Stimulated activated effector memory CD8-positive, alpha-beta T cell treated with anti-CD3 and anti-CD28 coated beads, Interleukin-12 subunit alpha, Interleukin-12 subunit beta, amount 100 ng/mL, for 72 hours (primary cell): ENCODE results near the gene SPECC1L.
"Not testable (repeated sequence)": the region's sequence is repeated elsewhere in the genome, so short reads cannot be mapped to it uniquely, and the experiment has no call there.

Experiments used
- ATAC-seq: fragments of 150-1000 bp; cut with Tn5 transposase; 2 replicates; pipeline ENCODE4 v1.10.0; 2021
- DNase-seq, 2 donors: peaks; one replicate each; pipeline ENCODE4 v3.0.0; 2021 to 2022; ENCODE audit warnings: low spot score in 2 of 2
- H3K27ac Mint-ChIP-seq: one replicate; pipeline ENCODE4 v1.8.0; 2022; ENCODE audit warnings: mild to moderate bottlenecking, mixed read lengths
- H3K36me3 Mint-ChIP-seq: one replicate; pipeline ENCODE4 v1.8.0; 2022; ENCODE audit warnings: mild to moderate bottlenecking, mixed read lengths
- H3K4me1 Mint-ChIP-seq: one replicate; pipeline ENCODE4 v1.8.0; 2022; ENCODE audit warnings: mixed read lengths
- H3K4me3 Mint-ChIP-seq: one replicate; pipeline ENCODE4 v1.8.0; 2022; ENCODE audit warnings: mild to moderate bottlenecking, mixed read lengths
- H3K9me3 Mint-ChIP-seq: one replicate; pipeline ENCODE4 v1.8.0; 2022; ENCODE audit warnings: mixed read lengths

SPECC1L gene

DNA sequence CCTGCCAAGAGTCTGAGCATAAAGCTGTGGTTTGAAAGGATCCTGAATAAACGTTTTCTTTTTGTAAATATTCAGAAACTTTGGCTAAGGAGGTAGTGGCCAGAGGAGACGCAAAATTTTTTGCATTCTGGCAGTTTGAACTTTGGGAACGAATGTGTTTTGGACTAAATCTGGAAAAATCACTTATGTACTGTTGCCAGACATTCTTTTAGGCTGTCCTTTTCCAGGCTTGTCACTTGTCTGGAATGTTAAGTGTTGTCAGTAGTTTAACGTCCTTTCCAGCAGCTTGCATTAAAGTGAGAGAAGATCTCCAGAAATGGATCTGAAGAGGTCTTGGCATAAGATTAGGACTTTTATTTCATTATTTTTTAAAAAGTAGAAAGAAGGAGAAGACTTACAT is 18.5 kb downstream of the SPECC1L start:
- Mint-ChIP-seq H3K36me3 (no peaks in the 10 kb centered on the region), H3K27ac (no peak overlapping the region), H3K4me3 (no peak overlapping the region), H3K9me3 (no peaks in the 10 kb centered on the region), H3K4me1 (peaks cover 40% of the 10 kb centered on the region)
- DNase-seq (no peak), ATAC-seq (no peak)

DNA sequence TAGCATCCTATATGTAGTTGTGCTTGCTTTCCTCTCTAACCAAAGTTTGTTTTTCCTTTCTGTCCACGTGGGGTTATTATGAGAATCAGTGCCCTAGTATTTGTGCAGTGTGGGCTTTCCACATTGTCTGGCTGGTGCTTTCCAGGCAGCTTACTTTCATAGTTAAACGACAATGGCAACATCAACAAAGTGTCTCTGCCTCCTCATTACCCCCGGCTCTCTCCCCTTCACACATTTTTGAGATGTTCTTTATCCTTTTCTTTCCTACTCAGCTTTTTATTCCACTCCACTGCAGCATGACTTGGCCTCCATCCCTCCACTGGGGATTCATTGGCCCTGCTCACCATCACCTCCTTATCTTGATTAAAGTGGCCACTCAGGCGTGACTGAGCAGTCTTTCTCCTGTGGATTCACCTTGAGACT is 19.1 kb downstream of the SPECC1L start:
- Mint-ChIP-seq H3K27ac (no peak overlapping the region), H3K9me3 (no peaks in the 10 kb centered on the region), H3K4me1 (peaks cover 35% of the 10 kb centered on the region), H3K36me3 (no peaks in the 10 kb centered on the region), H3K4me3 (no peak overlapping the region)
- no peak for ATAC-seq
- DNase-seq, result no peak

DNA sequence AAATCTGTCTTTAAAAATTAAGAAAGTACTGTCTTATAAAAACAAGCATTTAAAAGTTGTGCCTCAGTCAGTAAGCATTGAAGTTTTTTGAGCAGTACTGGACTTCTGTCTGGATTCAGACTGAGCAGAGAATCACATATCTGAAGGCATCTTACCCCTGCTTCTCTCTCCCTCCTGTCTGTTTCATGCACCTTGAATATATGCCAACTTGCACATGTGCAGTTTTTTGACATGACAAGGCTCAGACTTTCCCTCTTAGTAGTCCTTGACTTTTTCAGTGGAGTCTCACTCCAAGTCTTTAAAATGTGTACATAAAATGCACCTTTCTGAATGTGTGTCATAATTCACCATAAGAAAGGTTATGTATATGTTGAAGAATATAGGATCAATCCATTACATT is 19.8 kb downstream of the SPECC1L start:
- H3K36me3 Mint-ChIP-seq, result no peaks in the 10 kb centered on the region
- H3K4me3 Mint-ChIP-seq, result no peak overlapping the region
- H3K4me1 Mint-ChIP-seq, result peaks cover 29% of the 10 kb centered on the region
- no peak overlapping the region for H3K27ac Mint-ChIP-seq
- DNase-seq (no peak), ATAC-seq (no peak)
- no peaks in the 10 kb centered on the region for H3K9me3 Mint-ChIP-seq

DNA sequence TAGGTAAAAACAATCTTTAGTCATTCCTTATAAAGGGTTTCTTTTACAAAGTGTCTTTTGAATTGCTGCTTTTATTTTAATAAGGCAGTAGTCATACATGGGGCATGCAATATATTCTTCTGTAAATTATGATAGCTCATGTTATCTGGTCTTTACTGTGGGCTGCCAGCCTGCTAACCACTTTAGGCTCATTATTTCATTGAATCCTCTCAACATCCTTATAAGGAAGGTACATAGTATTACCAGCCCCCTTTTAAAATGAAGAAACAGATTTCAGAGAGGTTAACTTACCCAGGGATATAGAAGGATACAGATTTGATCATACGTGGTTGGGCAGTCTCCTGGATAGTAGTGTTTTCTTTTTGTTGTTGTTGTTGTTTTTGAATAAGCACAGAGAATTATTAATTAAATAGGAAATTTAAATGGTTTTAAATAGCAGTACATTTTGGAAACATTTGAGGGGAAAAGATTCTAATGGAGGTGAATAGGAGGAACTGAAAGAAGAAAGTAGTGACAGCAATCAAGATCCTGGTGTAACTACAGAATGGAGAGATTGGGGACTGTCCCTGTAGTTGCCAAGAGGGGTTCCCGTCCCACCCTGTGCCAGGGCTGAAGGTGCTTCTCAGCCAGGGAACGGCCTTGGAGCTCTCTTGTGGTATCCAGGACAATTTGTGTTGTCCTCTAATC is 21.0 kb downstream of the SPECC1L start:
- no peak overlapping the region for H3K4me3 Mint-ChIP-seq
- peaks cover 34% of the 10 kb centered on the region for H3K4me1 Mint-ChIP-seq
- no peaks in the 10 kb centered on the region for H3K36me3 Mint-ChIP-seq
- H3K9me3 Mint-ChIP-seq, result no peaks in the 10 kb centered on the region
- peak overlapping the region; percentile 56 for H3K27ac Mint-ChIP-seq
- ATAC-seq (no peak), DNase-seq (no peak)

DNA sequence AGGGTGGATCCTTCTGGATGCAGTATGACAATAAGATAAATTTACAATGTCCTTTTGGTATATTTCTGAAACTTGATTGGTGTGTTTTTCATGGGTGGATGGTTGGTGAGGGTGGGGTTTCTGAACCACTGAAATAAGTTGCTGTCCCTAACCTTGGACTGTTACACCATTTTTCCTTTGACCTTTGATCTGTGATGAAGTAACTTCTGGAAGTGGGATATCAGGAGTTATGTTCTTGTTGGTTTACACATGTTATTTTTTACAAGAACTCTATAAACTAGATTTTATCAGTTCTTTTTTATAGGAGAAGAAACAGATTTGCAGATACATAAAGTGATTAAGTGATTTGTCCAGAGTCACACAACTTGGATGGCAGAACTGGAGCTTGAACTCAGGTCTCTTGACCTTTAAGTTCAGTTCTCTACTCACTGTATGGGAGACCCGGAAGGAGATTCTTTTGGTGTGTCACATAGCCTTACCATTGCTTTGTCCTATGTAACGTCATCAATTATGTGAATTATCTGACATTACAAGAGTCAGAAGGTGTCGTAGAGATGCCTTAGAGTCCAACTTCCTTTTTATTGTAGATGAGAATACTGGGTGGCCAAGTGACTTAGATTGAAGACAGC is 21.7 kb downstream of the SPECC1L start:
- DNase-seq, H3K36me3 Mint-ChIP-seq, H3K4me3 Mint-ChIP-seq, ATAC-seq, H3K9me3 Mint-ChIP-seq: not testable (repeated sequence)
- peaks cover 28% of the 10 kb centered on the region for H3K4me1 Mint-ChIP-seq
- H3K27ac Mint-ChIP-seq, result peak overlapping the region; percentile 56

DNA sequence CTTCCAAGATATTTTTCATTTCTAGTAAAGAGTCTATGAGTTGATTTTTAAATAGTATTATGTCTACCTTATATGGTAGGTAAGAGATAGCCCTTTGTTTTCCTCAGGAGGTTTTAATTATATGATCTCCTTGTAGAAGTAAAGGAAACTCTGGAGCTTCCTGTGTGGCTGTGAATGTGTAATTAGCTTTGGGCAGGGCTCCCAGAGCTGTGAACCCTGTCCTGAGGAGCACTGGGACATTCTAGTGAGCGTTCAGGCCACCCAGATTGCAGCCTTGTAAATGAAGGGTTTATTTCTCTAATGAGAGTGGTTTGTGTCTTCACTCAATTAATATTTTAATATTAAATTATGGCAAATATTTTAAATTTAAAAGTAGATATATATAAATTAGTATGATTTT is 24.3 kb downstream of the SPECC1L start:
- H3K9me3 Mint-ChIP-seq, ATAC-seq, H3K36me3 Mint-ChIP-seq, H3K4me3 Mint-ChIP-seq, H3K27ac Mint-ChIP-seq, DNase-seq: not testable (repeated sequence)
- peaks cover 25% of the 10 kb centered on the region for H3K4me1 Mint-ChIP-seq

DNA sequence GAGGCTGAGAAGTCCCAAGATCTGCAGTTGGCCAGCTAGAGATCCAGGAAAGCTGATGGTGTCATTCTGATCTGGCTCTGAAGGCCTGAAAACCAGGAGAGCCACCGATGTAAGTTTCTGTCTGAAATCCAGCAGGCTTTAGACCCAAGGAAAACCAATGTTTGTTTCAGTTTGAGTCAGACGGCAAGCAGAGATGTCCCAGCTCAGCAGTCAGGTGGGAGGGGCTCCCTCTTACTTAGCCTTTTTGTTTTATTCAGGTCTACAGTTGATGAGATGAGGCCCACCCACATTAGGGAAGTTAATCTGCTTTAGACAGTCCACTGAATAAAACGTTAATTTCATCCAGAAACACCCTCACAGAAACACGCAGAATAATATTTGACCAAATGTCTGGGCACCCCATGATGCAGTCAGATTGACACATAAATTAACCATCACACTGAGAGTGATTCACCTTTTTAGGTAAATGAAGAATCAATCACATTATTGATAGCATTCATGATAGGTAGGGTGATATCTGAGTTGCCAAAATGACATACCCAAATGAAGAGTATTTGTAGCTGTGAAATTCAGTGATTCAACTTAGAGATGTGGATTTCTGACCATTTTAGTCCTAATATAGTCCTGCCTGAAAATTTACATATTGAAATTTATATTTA is 28.0 kb downstream of the SPECC1L start:
- not testable (repeated sequence) for DNase-seq, H3K4me3 Mint-ChIP-seq, H3K9me3 Mint-ChIP-seq, H3K27ac Mint-ChIP-seq
- ATAC-seq, result peak; percentile 75
- H3K4me1 Mint-ChIP-seq, result peaks cover 31% of the 10 kb centered on the region
- peaks cover 32% of the 10 kb centered on the region for H3K36me3 Mint-ChIP-seq

DNA sequence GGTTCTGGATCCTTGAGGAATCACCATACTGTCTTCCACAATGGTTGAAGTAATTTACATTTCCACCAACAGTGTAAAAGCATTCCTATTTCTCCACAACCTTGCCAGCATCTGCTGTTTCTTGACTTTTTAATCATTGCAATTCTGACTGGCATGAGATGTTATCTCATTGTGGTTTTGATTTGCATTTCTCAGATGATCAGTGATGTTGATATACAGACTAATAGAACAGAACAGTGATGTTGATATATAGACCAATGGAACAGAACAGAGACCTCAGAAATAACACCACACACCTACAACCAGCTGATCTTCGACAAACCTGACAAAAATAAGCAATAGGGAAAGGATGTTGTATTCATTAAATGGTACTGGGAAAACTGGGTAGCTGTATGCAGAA is 29.9 kb downstream of the SPECC1L start:
- H3K4me3 Mint-ChIP-seq, ATAC-seq, H3K27ac Mint-ChIP-seq: not testable (repeated sequence)

DNA sequence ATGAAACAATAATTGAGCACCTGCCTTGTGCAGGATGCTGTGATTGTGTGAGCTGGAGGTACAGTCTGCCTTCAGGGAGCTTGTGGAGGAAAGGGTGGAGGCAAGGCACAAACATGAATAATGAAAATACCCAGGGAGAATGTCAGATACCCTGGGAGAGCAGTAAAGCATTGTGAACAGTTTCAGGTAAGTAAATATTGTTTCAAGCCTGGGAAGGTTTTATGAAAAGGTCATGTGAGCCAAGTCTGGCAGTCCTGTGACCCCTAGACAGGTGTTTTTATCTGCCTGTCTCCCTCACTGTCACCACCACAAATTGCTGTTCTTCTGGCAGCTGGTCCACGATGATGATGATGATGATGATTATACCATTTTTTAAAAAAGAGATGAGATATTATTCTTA is 32.0 kb downstream of the SPECC1L start:
- Mint-ChIP-seq H3K4me1 (peaks cover 50% of the 10 kb centered on the region), H3K27ac (no peak overlapping the region)
- ATAC-seq, result no peak

More for the DNA sequence above, 29.9 kb downstream of the SPECC1L start:
- Mint-ChIP-seq H3K36me3 (peaks cover 48% of the 10 kb centered on the region), H3K4me1 (peaks cover 48% of the 10 kb centered on the region)
- not testable (repeated sequence) for DNase-seq, H3K9me3 Mint-ChIP-seq

DNA sequence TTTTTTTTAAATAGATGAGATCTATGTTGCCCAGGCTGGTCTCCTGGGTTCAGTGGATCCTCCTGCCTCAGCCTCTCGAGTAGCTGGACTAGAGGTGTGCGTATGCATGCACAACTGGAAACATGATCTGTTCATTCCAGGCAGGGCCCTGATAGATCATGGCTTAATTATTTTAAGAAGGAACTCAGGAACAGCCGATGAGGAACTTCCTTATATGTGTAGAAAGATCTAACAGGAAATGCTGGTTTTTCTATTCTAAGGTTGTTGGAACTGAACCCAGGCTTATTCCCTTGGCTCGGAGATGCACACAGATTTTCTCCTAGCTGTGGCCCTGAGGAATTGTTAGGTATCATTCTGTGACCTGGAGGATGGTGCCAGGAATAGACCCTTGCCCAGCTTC is 32.4 kb downstream of the SPECC1L start:
- DNase-seq (no peak), ATAC-seq (no peak)
- H3K27ac Mint-ChIP-seq, result no peak overlapping the region
- H3K4me1 Mint-ChIP-seq, result peaks cover 50% of the 10 kb centered on the region
- H3K4me3 Mint-ChIP-seq, result no peak overlapping the region
- peaks cover 71% of the 10 kb centered on the region for H3K36me3 Mint-ChIP-seq
- no peaks in the 10 kb centered on the region for H3K9me3 Mint-ChIP-seq

More for the DNA sequence above, 32.0 kb downstream of the SPECC1L start:
- no peak for DNase-seq
- Mint-ChIP-seq H3K36me3 (peaks cover 69% of the 10 kb centered on the region), H3K4me3 (no peak overlapping the region), H3K9me3 (no peaks in the 10 kb centered on the region)

DNA sequence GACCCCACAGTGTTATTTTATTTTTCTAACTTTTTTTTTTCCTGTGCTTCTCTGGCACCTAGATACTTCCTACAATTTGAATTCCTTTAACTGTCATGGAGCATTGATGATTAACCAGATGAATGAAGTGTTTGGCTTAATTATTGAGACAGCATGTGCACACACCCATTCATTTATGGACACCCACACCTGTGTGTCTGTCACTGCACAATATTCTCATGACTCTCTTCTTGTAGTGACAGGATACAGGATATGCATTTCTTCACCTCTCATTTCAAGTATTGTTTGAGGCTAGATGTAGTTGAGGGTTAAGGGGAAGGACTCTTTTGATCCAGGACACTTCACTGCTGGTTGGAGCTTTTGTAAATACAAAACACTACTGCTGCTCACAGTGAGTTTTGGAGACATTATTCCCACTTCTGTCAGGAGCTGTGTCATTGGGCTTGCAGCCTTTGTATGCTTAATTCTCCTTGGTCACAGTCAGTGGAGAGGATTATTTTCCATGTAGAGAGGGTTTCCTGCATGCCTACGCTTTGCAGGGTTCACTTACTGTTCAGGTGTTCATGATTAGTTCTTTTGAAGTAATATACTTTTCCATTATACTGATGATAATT is 33.5 kb downstream of the SPECC1L start:
- H3K4me1 Mint-ChIP-seq, result peaks cover 50% of the 10 kb centered on the region
- no peaks in the 10 kb centered on the region for H3K9me3 Mint-ChIP-seq
- peaks cover 82% of the 10 kb centered on the region for H3K36me3 Mint-ChIP-seq
- ATAC-seq, result peak; percentile 25
- DNase-seq, result no peak
- H3K4me3 Mint-ChIP-seq, result no peak overlapping the region
- peak overlapping the region; percentile 63 for H3K27ac Mint-ChIP-seq

DNA sequence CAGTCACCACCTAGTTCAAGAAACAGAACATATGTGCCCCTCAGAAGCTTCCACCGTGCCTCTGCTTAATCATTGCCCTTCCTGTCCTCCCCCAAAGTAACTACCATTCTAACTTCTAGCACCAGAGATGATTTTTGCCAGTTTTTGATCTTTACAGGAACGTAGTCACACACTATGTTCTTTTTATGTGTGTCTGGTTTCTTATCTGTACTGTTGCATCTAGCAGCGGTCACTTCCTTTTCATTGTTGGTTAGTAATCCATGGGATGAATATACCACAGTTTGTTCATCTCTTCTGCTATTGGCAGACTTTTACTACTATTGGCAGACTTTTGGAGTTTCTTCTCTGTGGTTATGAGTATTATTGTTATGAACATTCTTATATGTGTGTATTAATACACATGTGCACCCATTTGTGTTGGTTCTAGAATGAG is 34.6 kb downstream of the SPECC1L start:
- ATAC-seq (peak; percentile 91), DNase-seq (no peak)
- peak overlapping the region; percentile 6 for H3K27ac Mint-ChIP-seq
- peaks cover 81% of the 10 kb centered on the region for H3K36me3 Mint-ChIP-seq
- H3K4me1 Mint-ChIP-seq, result peaks cover 44% of the 10 kb centered on the region
- no peaks in the 10 kb centered on the region for H3K9me3 Mint-ChIP-seq
- no peak overlapping the region for H3K4me3 Mint-ChIP-seq

DNA sequence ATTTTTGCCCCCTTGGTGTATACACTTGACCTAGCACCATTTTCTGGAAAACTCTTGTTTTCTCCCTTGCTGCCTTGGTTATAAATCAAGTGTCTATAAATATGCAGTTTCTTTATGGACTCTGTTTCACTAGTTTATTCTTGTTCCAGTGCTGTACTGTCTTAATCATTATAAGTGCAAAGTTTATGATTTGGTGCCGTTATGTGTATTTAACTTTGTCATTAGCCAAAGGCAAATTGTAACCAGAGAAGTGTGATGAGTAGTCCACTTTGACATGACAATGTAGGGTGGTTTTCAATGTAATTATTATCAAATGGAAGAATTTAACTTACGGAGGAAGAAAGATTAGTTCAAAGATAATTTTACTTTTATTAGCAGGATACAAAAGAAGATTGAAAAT is 40.3 kb downstream of the SPECC1L start:
- H3K27ac Mint-ChIP-seq, result no peak overlapping the region
- ATAC-seq (no peak), DNase-seq (no peak)
- H3K4me3 Mint-ChIP-seq, result no peak overlapping the region
- H3K4me1 Mint-ChIP-seq, result peaks cover 16% of the 10 kb centered on the region
- H3K36me3 Mint-ChIP-seq, result peaks cover 92% of the 10 kb centered on the region
- no peaks in the 10 kb centered on the region for H3K9me3 Mint-ChIP-seq

DNA sequence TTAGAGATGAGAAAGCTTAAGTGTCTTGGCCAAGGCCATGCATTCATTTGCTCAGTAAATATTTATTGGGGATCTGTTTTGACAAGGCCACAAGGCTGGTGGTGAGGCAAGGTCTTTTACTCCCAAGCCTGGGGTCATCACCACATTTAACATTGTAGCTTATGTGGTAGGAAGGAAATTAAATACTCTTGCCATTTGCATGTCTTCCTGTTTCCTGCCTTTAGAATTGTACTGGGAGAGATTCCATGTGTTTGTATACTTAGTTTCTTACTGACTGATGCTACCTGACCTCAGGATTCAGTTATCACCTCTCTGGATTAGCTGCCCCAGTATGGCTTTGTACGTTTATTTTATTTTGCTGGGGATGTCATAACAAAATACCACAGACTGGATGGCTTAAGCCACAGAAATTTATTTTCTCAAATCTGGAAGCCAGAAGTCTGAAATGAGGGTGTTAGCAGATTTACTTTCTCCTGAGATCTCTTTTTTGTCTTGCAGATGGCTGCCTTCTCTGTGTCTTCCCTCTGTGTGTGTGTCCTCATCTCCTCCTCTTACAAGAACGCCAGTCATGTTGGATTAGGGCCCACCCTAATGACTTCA is 44.8 kb downstream of the SPECC1L start:
- peaks cover 77% of the 10 kb centered on the region for H3K36me3 Mint-ChIP-seq
- no peak for ATAC-seq
- H3K4me1 Mint-ChIP-seq, result peaks cover 10% of the 10 kb centered on the region
- no peaks in the 10 kb centered on the region for H3K9me3 Mint-ChIP-seq
- no peak overlapping the region for H3K4me3 Mint-ChIP-seq
- peak overlapping the region; percentile 75 for H3K27ac Mint-ChIP-seq
- no peak for DNase-seq

DNA sequence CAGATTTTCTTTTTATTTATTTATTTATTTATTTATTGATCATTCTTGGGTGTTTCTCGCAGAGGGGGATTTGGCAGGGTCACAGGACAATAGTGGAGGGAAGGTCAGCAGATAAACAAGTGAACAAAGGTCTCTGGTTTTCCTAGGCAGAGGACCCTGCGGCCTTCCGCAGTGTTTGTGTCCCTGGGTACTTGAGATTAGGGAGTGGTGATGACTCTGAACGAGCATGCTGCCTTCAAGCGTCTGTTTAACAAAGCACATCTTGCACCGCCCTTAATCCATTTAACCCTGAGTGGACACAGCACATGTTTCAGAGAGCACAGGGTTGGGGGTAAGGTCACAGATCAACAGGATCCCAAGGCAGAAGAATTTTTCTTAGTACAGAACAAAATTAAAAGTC is 45.6 kb downstream of the SPECC1L start:
- not testable (repeated sequence) for H3K4me3 Mint-ChIP-seq, H3K9me3 Mint-ChIP-seq, DNase-seq, H3K27ac Mint-ChIP-seq, ATAC-seq
- peaks cover 10% of the 10 kb centered on the region for H3K4me1 Mint-ChIP-seq
- peaks cover 77% of the 10 kb centered on the region for H3K36me3 Mint-ChIP-seq
